ENCODE data around the gene CTRL.
"Not testable (repeated sequence)": the region's sequence is repeated elsewhere in the genome, so short reads cannot be mapped to it uniquely, and the experiment has no call there.

Gene CTRL

DNA sequence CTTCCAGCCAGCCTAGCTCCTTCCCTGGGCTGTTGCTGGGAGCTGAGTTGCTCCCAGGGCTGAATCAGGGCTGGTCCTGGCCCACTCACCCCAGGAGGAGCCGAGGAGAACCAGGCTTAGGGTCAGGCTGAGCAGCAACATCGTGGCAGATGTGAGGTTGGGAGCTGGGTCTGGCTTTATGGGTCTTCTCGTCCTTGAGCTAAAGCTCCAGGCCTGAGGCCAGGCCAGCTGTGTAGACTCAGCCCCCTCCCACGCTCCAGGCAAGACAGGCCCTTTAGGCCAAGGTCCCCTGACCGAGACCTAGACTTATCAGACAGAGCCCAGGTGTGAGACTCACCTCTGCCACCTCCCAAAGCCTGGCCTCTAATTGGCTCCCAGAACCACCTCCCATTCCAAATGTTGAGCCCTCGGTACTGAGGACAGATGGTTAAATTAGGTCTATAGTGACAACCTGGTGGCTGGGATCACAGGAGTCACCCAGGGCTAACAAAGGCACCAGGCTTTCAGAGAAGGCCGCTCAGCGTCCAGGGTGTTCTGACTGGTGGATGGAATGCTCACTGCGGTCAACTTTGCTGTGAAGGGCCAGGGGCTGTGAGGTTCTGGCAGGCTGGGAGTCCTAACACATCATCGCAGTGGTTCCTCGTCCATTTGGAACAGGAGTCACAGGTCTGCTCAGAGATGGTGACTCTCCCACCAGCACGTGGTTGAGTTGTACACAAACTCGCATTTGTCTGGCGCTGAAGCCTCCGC is at the start of gene CTRL:
Gene CTRL, minus strand, starts transcription at position 151 of the 750 bp plus-strand sequence. Its CDS starts 10 bp downstream, at position 141.
- peak; percentile 5 for TF ChIP-seq CTCF (IDR thresholded peaks at IDR 0.05; ENCODE audit: low read depth, low read length)
- no peak for DNase-seq (ENCODE audit: low read depth, low spot score)
- no peak within 1 kb of the TSS for H3K4me3 ChIP-seq (ENCODE audit: low read depth, low read length)
- in situ Hi-C loops (cut with HindIII; ENCODE audit: low sequenced_read_pairs) = no loop called here

DNA sequence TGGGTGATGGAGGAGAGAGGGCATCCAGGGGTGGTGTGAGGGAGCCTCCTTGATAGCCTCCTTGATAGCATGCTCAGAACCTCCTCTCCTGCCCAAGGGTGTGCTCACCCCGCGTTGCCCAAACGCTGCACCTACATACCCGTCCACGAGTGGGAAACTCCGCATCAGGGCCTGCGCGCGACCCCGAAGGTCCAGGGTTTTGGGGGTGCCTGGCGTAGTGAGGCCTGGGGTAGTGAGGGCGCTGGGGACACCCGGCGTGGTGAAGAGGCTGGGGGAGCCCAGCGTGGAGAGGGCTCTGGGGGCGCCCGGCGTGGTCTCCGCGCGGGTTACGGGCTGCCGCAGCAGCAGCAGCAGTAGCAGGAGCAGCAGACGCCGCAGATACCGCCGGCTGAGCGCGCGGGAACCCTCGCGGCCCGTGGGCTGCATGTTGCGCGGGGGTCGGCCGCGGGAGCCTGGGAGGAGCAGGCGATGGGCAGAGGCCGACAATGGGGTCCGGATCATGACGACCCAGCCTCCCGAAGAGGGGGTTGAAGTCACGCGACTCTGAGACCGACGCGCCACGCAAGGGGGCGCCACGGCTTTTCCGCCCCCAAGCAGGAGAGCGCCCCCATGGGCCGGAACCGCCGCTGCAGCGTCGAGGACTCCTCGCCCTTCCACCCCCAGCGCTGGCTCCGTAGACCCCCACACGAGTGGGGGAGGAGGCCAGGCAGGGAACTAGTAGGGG is 48.5 kb upstream of the CTRL start, which contains the start of gene DPEP3:
Gene DPEP3, minus strand, starts transcription at position 545 of the 724 bp plus-strand sequence. Its CDS starts 119 bp downstream, at position 426.
- peak; percentile 38 for TF ChIP-seq CTCF (IDR thresholded peaks at IDR 0.05; ENCODE audit: low read depth, low read length)
- in situ Hi-C loops (cut with HindIII; ENCODE audit: low sequenced_read_pairs) = no loop called here
- no peak for DNase-seq (ENCODE audit: low read depth, low spot score)
- no peak within 1 kb of the TSS for H3K4me3 ChIP-seq (ENCODE audit: low read depth, low read length)

GRCh38 chr16:67977469-67978227 is 46.0 kb upstream of the CTRL start:
- TF ChIP-seq CTCF (IDR thresholded peaks at IDR 0.05; ENCODE audit: low read depth, low read length) = no peak
- DNase-seq (ENCODE audit: low read depth, low spot score) = no peak
- in situ Hi-C loops (cut with HindIII; ENCODE audit: low sequenced_read_pairs) = no loop called here
- H3K4me3 ChIP-seq (ENCODE audit: low read depth, low read length) = no peak overlapping the region

- DNase-seq (ENCODE audit: low read depth, low spot score) = no peak
- in situ Hi-C loops (cut with HindIII; ENCODE audit: low sequenced_read_pairs) = no loop called here
- no peak for TF ChIP-seq CTCF (IDR thresholded peaks at IDR 0.05; ENCODE audit: low read depth, low read length)
- H3K4me3 ChIP-seq (ENCODE audit: low read depth, low read length) = no peak overlapping the region
These were observed 45.3 kb upstream of the CTRL start for GRCh38 chr16:67977005-67977404.

- in situ Hi-C loops (cut with HindIII; ENCODE audit: low sequenced_read_pairs) = no loop called here
- H3K4me3 ChIP-seq (ENCODE audit: low read depth, low read length) = no peak overlapping the region
- no peak for DNase-seq (ENCODE audit: low read depth, low spot score)
- TF ChIP-seq CTCF (IDR thresholded peaks at IDR 0.05; ENCODE audit: low read depth, low read length) = no peak
These were observed 44.5 kb upstream of the CTRL start for GRCh38 chr16:67976205-67976604.

- in situ Hi-C loops (cut with HindIII; ENCODE audit: low sequenced_read_pairs) = no loop called here
- DNase-seq (ENCODE audit: low read depth, low spot score) = no peak
- no peak for TF ChIP-seq CTCF (IDR thresholded peaks at IDR 0.05; ENCODE audit: low read depth, low read length)
- H3K4me3 ChIP-seq (ENCODE audit: low read depth, low read length) = no peak overlapping the region
These were observed 43.9 kb upstream of the CTRL start for GRCh38 chr16:67975321-67976105.

DNA sequence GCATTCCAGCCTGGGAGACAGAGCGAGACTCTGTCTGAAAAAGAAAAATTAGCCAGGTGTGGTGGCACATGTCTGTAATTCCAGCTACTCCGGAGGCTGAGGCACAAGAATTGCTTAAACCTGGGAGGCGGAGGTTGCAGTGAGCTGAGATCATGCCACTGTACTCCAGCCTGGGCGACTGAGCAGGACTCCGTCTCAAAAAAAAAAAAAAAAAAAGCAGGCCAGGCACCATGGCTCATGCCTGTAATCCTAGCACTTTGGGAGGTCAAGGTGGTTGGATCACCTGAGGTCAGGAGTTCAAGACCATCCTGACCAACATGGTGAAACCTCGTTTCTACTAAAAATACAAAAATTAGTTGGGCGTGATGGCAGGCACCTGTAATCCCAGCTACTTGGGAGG is 40.6 kb upstream of the CTRL start:
- in situ Hi-C loops (cut with HindIII; ENCODE audit: low sequenced_read_pairs); H3K4me3 ChIP-seq (ENCODE audit: low read depth, low read length); DNase-seq (ENCODE audit: low read depth, low spot score): not testable (repeated sequence)

Measured in astrocyte of the spinal cord (primary cell).